Measurements from ENCODE around the gene UST. TPM values are rescaled to one million over a fixed set of nuclear protein-coding genes. Genes with fewer than 3 reads are reported as not detected.

The UST gene
- total RNA-seq, 2 experiments from 2014 or later = 1.4 to 4.1 TPM

- DNase-seq (ENCODE audit: low spot score) = no peak
- ChIA-PET CTCF (ENCODE audit: unreplicated experiment) (no interaction called here), POLR2A (interaction anchor here (1.1 kb wide), 1 partner anchor 20 kb away, joined by 6 read pairs; no protein-coding TSS in a partner anchor)
- TF ChIP-seq, protein P1, sequence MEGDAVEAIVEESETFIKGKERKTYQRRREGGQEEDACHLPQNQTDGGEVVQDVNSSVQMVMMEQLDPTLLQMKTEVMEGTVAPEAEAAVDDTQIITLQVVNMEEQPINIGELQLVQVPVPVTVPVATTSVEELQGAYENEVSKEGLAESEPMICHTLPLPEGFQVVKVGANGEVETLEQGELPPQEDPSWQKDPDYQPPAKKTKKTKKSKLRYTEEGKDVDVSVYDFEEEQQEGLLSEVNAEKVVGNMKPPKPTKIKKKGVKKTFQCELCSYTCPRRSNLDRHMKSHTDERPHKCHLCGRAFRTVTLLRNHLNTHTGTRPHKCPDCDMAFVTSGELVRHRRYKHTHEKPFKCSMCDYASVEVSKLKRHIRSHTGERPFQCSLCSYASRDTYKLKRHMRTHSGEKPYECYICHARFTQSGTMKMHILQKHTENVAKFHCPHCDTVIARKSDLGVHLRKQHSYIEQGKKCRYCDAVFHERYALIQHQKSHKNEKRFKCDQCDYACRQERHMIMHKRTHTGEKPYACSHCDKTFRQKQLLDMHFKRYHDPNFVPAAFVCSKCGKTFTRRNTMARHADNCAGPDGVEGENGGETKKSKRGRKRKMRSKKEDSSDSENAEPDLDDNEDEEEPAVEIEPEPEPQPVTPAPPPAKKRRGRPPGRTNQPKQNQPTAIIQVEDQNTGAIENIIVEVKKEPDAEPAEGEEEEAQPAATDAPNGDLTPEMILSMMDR (conservative IDR thresholded peaks at IDR 0.05; ENCODE audit: low read length) = no peak
- TF ChIP-seq EZH2phosphoT487 (IDR thresholded peaks at IDR 0.05; ENCODE audit: borderline replicate concordance, low read depth, low read length) = no peak
- H3K27ac ChIP-seq (ENCODE audit: low read depth, low read length, poor library complexity, severe bottlenecking) = no peak overlapping the region
- intact Hi-C loops (cut with micrococcal nuclease; ENCODE audit: unreplicated experiment) = no loop called here
- H3K4me1 ChIP-seq (ENCODE audit: insufficient read depth, low read length, poor library complexity, severe bottlenecking) = no peaks in the 10 kb centered on the region
- no peaks in the 10 kb centered on the region for H3K79me2 ChIP-seq (ENCODE audit: insufficient read depth, low read depth, low read length)
- H4K20me1 ChIP-seq (ENCODE audit: insufficient read depth, low read length) = no peaks in the 10 kb centered on the region
- H3K4me3 ChIP-seq (ENCODE audit: low read depth, low read length, poor library complexity, severe bottlenecking) = no peak overlapping the region
- H3K9me3 ChIP-seq (ENCODE audit: low read length) = 0 out of 2 replicates have a peak, but pooled peaks cover 11% of the 10 kb centered on the region
- H3K9me2 ChIP-seq (ENCODE audit: insufficient read depth, low read length) = no peaks in the 10 kb centered on the region
- no TSS peak for BruUV-seq (replicated peaks)
- no peaks in the 10 kb centered on the region for H3K36me3 ChIP-seq (ENCODE audit: insufficient read depth, low read length)
- no peak overlapping the region for H2AFZ ChIP-seq (ENCODE audit: low read length)
- no peak overlapping the region for H3K4me2 ChIP-seq (ENCODE audit: low read length)
Observed at GRCh38 chr6:148713921-148714320, 32.9 kb upstream of the UST start.

- Histone ChIP-seq H3K9me2 (ENCODE audit: insufficient read depth, low read length) (no peaks in the 10 kb centered on the region), H3K4me2 (ENCODE audit: low read length) (no peak overlapping the region), H3K9me3 (ENCODE audit: low read length) (0 out of 2 replicates have a peak, but pooled peaks cover 11% of the 10 kb centered on the region), H3K4me3 (ENCODE audit: low read depth, low read length, poor library complexity, severe bottlenecking) (no peak overlapping the region), H3K79me2 (ENCODE audit: insufficient read depth, low read depth, low read length) (no peaks in the 10 kb centered on the region), H2AFZ (ENCODE audit: low read length) (no peak overlapping the region), H3K27ac (ENCODE audit: low read depth, low read length, poor library complexity, severe bottlenecking) (no peak overlapping the region), H3K36me3 (ENCODE audit: insufficient read depth, low read length) (no peaks in the 10 kb centered on the region), H4K20me1 (ENCODE audit: insufficient read depth, low read length) (no peaks in the 10 kb centered on the region), H3K4me1 (ENCODE audit: insufficient read depth, low read length, poor library complexity, severe bottlenecking) (no peaks in the 10 kb centered on the region)
- ChIA-PET POLR2A (interaction anchor here (0.7 kb wide), 4 partner anchors 12 to 410 kb away, joined by 3 to 6 read pairs (median 4); no protein-coding TSS in a partner anchor), CTCF (ENCODE audit: unreplicated experiment) (no interaction called here)
- BruUV-seq (replicated peaks) = no TSS peak
- DNase-seq (ENCODE audit: low spot score) = no peak
- intact Hi-C loops (cut with micrococcal nuclease; ENCODE audit: unreplicated experiment) = no loop called here
- no peak for TF ChIP-seq EZH2phosphoT487 (IDR thresholded peaks at IDR 0.05; ENCODE audit: borderline replicate concordance, low read depth, low read length)
- TF ChIP-seq, protein P1 (conservative IDR thresholded peaks at IDR 0.05; ENCODE audit: low read length) = no peak
Observed at GRCh38 chr6:148716811-148717210, 30.0 kb upstream of the UST start.

- H3K4me2 ChIP-seq (ENCODE audit: low read length) = no peak overlapping the region
- CTCF ChIA-PET (ENCODE audit: unreplicated experiment) = no interaction called here
- no peaks in the 10 kb centered on the region for H3K9me2 ChIP-seq (ENCODE audit: insufficient read depth, low read length)
- no peaks in the 10 kb centered on the region for H3K36me3 ChIP-seq (ENCODE audit: insufficient read depth, low read length)
- H3K79me2 ChIP-seq (ENCODE audit: insufficient read depth, low read depth, low read length) = no peaks in the 10 kb centered on the region
- TF ChIP-seq, protein P1 (conservative IDR thresholded peaks at IDR 0.05; ENCODE audit: low read length) = no peak
- no peak for TF ChIP-seq EZH2phosphoT487 (IDR thresholded peaks at IDR 0.05; ENCODE audit: borderline replicate concordance, low read depth, low read length)
- POLR2A ChIA-PET = interaction anchor here (0.6 kb wide), 1 partner anchor 29 kb away, joined by 3 read pairs; no protein-coding TSS in a partner anchor
- no peaks in the 10 kb centered on the region for H4K20me1 ChIP-seq (ENCODE audit: insufficient read depth, low read length)
- H3K27ac ChIP-seq (ENCODE audit: low read depth, low read length, poor library complexity, severe bottlenecking) = no peak overlapping the region
- no TSS peak for BruUV-seq (replicated peaks)
- no peak overlapping the region for H3K4me3 ChIP-seq (ENCODE audit: low read depth, low read length, poor library complexity, severe bottlenecking)
- H3K9me3 ChIP-seq (ENCODE audit: low read length) = no peaks in the 10 kb centered on the region
- no peak for DNase-seq (ENCODE audit: low spot score)
- no peak overlapping the region for H2AFZ ChIP-seq (ENCODE audit: low read length)
- no peaks in the 10 kb centered on the region for H3K4me1 ChIP-seq (ENCODE audit: insufficient read depth, low read length, poor library complexity, severe bottlenecking)
- intact Hi-C loops (cut with micrococcal nuclease; ENCODE audit: unreplicated experiment) = no loop called here
Observed at GRCh38 chr6:148720406-148720805, 26.4 kb upstream of the UST start.

All from OCI-LY7 (cell line).